Panc1 (cell line): Measurements from ENCODE around the gene SPEF1. TPM values are rescaled to one million over a fixed set of nuclear protein-coding genes. Genes with fewer than 3 reads are reported as not detected.

ENCODE experiments used
- ATAC-seq: fragments of 200-7000 bp; cut with Tn5 transposase; 2 replicates; pipeline ENCODE4 v1.9.1; 2020; ENCODE audit warnings: mild to moderate bottlenecking, moderate library complexity
- BruUV-seq: library from RNA; stranded (reverse); fragments of 400-500 nt; replicated peaks from 2 replicates; lab custom pipeline; 2021; lab: Mats Ljungman, UMichigan
- CTCF ChIA-PET: fragments of 300-600 bp; sonication (Branson Sonifier 250); formaldehyde crosslinking; loops from one replicate; lab custom pipeline; 2022; ENCODE audit warnings: antibody characterized with exemption; lab: Charles Lee
- POLR2A ChIA-PET: fragments of 300-600 bp; sonication (Branson Sonifier 250); formaldehyde crosslinking; loops from one replicate; lab custom pipeline; 2022; ENCODE audit warnings: antibody characterized with exemption; lab: Charles Lee
- DNase-seq: peaks from one replicate; pipeline ENCODE4 v3.0.0-alpha.2; 2010; ENCODE audit warnings: low read depth, low spot score
- H3K27ac ChIP-seq: 2 replicates; pipeline ENCODE4 v1.5.1; 2011; ENCODE audit warnings: mild to moderate bottlenecking, low read length, inconsistent platforms
- H3K27me3 ChIP-seq: fragments of 200-500 bp; sonication (Bioruptor generic); 2 replicates; pipeline ENCODE4 v1.6.0; 2014; ENCODE audit warnings: low read length, inconsistent platforms; ENCODE audit not compliant: control insufficient read depth, insufficient read depth
- H3K36me3 ChIP-seq: fragments of 200-500 bp; sonication (Bioruptor generic); 2 replicates; pipeline ENCODE4 v1.5.1; 2014; ENCODE audit warnings: inconsistent platforms, mild to moderate bottlenecking, low read length, moderate library complexity; ENCODE audit not compliant: control insufficient read depth, insufficient read depth
- H3K4me1 ChIP-seq: 2 replicates; pipeline ENCODE4 v1.5.1; 2011; ENCODE audit warnings: inconsistent platforms, mild to moderate bottlenecking, low read length, moderate library complexity; ENCODE audit not compliant: control insufficient read depth, insufficient read depth
- H3K4me3 ChIP-seq, 2 experiments: 2 replicates each; pipeline ENCODE4 v1.5.1; 2011 to 2012; ENCODE audit warnings: low read depth in 2 of 2, low read length in 2 of 2, mild to moderate bottlenecking in 2 of 2, inconsistent platforms in 1 of 2, moderate library complexity in 1 of 2
- H3K9me3 ChIP-seq: fragments of 200-500 bp; sonication (Bioruptor generic); 2 replicates; pipeline ENCODE4 v1.5.1; 2014; ENCODE audit warnings: low read depth, mild to moderate bottlenecking, inconsistent platforms, low read length, moderate library complexity; ENCODE audit not compliant: control insufficient read depth, insufficient read depth
- POLR2AphosphoS5 ChIP-seq: IDR thresholded peaks from 2 replicates; pipeline ENCODE4 v1.6.1; 2012; ENCODE audit warnings: mild to moderate bottlenecking, low read depth, low read length, moderate library complexity
- SIN3A ChIP-seq: IDR thresholded peaks from 2 replicates; pipeline ENCODE4 v1.6.1; 2012; ENCODE audit warnings: low read depth, mild to moderate bottlenecking, low read length, moderate library complexity, borderline replicate concordance; ENCODE audit not compliant: insufficient read depth
- TCF7L2 ChIP-seq: IDR thresholded peaks from 2 replicates; pipeline ENCODE4 v1.6.1; 2011; ENCODE audit warnings: mild to moderate bottlenecking, low read depth, low read length, inconsistent platforms
- in situ Hi-C: cut with HindIII; loops from 2 replicates; pipeline ENCODE4 v1.10.0; 2016; ENCODE audit warnings: low sequenced_read_pairs, low pct_unique_long_range_greater_than_20kb
- intact Hi-C: fragments of 100-400 bp; cut with micrococcal nuclease; formaldehyde crosslinking; loops from one replicate; pipeline ENCODE4 v1.10.0; 2022; ENCODE audit not compliant: unreplicated experiment
- total RNA-seq: library from RNA; stranded (reverse); gene quantifications from one replicate; pipeline ENCODE4 v1.2.1, GENCODE V29; 2021; ENCODE audit not compliant: unreplicated experiment
- TF ChIP-seq, protein P1 (sequence below), 2 experiments: IDR thresholded peaks; 2 replicates each; pipeline ENCODE4 v1.6.1; 2011 to 2012; ENCODE audit warnings: low read depth in 2 of 2, control low read depth in 1 of 2, low read length in 1 of 2, mild to moderate bottlenecking in 1 of 2, moderate library complexity in 1 of 2; ENCODE audit not compliant: insufficient read depth in 1 of 2
- TF ChIP-seq, protein P2 (sequence below): fragments of 450-650 bp; IDR thresholded peaks from 2 replicates; pipeline ENCODE4 v1.5.1; 2017; ENCODE audit warnings: mild to moderate bottlenecking

SPEF1 gene
- total RNA-seq, 1 experiment from 2014 or later, result 0.41 TPM

DNA sequence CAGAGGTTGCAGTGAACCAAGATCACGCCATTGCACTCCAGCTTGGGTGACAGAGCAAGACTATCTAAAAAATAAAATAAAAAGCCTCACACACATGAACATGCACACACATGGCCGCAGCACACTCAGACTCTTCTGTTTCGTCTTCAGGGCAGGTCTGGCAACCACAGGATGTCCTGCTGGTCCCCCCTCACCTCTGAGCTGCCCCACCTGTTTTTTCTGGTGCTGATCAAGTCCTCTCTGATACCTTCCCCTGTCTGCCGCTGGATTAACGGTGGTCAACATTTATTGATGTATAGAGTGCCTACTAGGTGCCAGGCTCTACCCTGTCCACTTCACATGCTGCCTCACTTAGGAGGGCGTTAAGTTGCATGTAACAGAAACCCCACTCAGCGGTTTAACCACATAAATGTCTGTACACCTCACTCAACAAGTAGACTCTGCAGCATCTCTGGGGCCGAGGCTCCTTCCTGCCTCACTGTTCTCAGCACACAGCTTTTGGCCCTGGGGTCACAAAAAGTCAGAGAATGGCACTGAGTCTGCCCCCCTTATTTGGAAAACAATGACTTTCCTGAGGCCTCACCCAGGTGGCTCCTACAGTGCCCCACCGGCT lies 34.6 kb upstream of the SPEF1 start:
- intact Hi-C loops (no loop called here), in situ Hi-C loops (no loop called here)
- DNase-seq (no peak), ATAC-seq (no peak)
- Histone ChIP-seq H3K27me3 (no peaks in the 10 kb centered on the region), H3K36me3 (no peaks in the 10 kb centered on the region), H3K4me1 (peaks cover 52% of the 10 kb centered on the region), H3K4me3 (no peak overlapping the region), H3K9me3 (no peaks in the 10 kb centered on the region), H3K27ac (peak overlapping the region; percentile 64)
- POLR2A ChIA-PET, result no interaction called here
- CTCF ChIA-PET, result no interaction called here
- TF ChIP-seq TCF7L2 (no peak), SIN3A (no peak), POLR2AphosphoS5 (no peak)
- TF ChIP-seq, protein P1, sequence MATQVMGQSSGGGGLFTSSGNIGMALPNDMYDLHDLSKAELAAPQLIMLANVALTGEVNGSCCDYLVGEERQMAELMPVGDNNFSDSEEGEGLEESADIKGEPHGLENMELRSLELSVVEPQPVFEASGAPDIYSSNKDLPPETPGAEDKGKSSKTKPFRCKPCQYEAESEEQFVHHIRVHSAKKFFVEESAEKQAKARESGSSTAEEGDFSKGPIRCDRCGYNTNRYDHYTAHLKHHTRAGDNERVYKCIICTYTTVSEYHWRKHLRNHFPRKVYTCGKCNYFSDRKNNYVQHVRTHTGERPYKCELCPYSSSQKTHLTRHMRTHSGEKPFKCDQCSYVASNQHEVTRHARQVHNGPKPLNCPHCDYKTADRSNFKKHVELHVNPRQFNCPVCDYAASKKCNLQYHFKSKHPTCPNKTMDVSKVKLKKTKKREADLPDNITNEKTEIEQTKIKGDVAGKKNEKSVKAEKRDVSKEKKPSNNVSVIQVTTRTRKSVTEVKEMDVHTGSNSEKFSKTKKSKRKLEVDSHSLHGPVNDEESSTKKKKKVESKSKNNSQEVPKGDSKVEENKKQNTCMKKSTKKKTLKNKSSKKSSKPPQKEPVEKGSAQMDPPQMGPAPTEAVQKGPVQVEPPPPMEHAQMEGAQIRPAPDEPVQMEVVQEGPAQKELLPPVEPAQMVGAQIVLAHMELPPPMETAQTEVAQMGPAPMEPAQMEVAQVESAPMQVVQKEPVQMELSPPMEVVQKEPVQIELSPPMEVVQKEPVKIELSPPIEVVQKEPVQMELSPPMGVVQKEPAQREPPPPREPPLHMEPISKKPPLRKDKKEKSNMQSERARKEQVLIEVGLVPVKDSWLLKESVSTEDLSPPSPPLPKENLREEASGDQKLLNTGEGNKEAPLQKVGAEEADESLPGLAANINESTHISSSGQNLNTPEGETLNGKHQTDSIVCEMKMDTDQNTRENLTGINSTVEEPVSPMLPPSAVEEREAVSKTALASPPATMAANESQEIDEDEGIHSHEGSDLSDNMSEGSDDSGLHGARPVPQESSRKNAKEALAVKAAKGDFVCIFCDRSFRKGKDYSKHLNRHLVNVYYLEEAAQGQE (IDR thresholded peaks at IDR 0.05; ENCODE audit: insufficient read depth in 1 of 2, low read depth in 2 of 2, low read length in 1 of 2), result no peak
- TF ChIP-seq, protein P2, sequence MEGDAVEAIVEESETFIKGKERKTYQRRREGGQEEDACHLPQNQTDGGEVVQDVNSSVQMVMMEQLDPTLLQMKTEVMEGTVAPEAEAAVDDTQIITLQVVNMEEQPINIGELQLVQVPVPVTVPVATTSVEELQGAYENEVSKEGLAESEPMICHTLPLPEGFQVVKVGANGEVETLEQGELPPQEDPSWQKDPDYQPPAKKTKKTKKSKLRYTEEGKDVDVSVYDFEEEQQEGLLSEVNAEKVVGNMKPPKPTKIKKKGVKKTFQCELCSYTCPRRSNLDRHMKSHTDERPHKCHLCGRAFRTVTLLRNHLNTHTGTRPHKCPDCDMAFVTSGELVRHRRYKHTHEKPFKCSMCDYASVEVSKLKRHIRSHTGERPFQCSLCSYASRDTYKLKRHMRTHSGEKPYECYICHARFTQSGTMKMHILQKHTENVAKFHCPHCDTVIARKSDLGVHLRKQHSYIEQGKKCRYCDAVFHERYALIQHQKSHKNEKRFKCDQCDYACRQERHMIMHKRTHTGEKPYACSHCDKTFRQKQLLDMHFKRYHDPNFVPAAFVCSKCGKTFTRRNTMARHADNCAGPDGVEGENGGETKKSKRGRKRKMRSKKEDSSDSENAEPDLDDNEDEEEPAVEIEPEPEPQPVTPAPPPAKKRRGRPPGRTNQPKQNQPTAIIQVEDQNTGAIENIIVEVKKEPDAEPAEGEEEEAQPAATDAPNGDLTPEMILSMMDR, result no peak
- no TSS peak for BruUV-seq

DNA sequence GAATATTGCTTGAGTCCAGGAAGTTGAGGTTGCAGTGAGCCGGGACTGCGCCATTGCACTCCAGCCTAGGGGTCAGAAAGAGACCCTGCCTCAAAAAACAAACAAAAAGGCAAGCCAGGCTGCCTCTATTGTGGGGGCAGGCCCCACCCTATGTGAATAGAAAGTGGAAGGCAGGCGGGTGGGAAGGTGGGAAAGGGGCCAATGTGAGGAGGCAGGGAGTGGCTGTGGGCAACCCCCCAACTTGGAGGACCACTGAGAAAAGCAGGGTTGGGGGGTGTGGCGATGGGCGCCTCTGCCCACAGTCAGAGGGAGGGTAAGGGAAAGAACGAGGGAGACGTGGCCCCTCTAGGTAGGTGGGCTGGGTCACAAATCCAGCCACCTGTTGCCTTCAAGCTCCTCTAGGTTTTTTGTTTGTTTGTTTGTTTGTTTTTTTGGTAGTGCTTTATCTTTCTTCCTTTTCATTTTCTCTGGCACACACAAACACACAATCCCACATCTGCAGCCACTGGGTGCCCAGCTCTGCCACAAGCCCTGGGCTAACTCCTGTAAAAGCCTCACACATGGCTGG lies 33.8 kb upstream of the SPEF1 start:
- ChIA-PET CTCF (no interaction called here), POLR2A (no interaction called here)
- H3K4me1 ChIP-seq, result peaks cover 55% of the 10 kb centered on the region

More for the DNA sequence above, 33.8 kb upstream of the SPEF1 start:
- intact Hi-C loops (no loop called here), in situ Hi-C loops (no loop called here)
- no peaks in the 10 kb centered on the region for H3K27me3 ChIP-seq
- H3K9me3 ChIP-seq, result no peaks in the 10 kb centered on the region
- TF ChIP-seq, protein P2, result no peak
- TF ChIP-seq, protein P1 (IDR thresholded peaks at IDR 0.05; ENCODE audit: insufficient read depth in 1 of 2, low read depth in 2 of 2, low read length in 1 of 2), result no peak
- no peak for TF ChIP-seq TCF7L2
- TF ChIP-seq POLR2AphosphoS5, result no peak
- TF ChIP-seq SIN3A, result no peak
- DNase-seq (no peak), ATAC-seq (no peak)
- no peak overlapping the region for H3K4me3 ChIP-seq
- no peaks in the 10 kb centered on the region for H3K36me3 ChIP-seq
- BruUV-seq, result no TSS peak
- no peak overlapping the region; the same call in 1 of the 2 replicates for H3K27ac ChIP-seq
